A549 (cell line): ENCODE data around the gene CSTPP1. TPM values are rescaled to one million over a fixed set of nuclear protein-coding genes. Genes with fewer than 3 reads are reported as not detected.

Source experiments
- ATAC-seq, 2 experiments: fragments of 200-7000 bp in 1 of 2; fragments of >200 bp in 1 of 2; cut with Nextera tagmentation in 1 of 2; cut with Tn5 transposase in 1 of 2; 3 replicates each; pipeline versions ENCODE4 v1.8.0 to v1.9.1; 2018 to 2020; ENCODE audit warnings: mild to moderate bottlenecking in 1 of 2, moderate library complexity in 1 of 2
- CTCF ChIA-PET: fragments of 300-600 bp; sonication (Branson Sonifier 250); formaldehyde crosslinking; extraction: SDS; loops from one replicate; lab custom pipeline; 2021; ENCODE audit warnings: antibody characterized with exemption, inconsistent platforms; lab: Yijun Ruan, JAX
- POLR2A ChIA-PET: fragments of 350-600 bp; formaldehyde crosslinking; extraction: SDS; loops from one replicate; lab custom pipeline; 2021; ENCODE audit warnings: antibody characterized with exemption, inconsistent platforms; lab: Yijun Ruan, JAX
- DNase-seq, 2 experiments: peaks; one replicate each; pipeline versions ENCODE4 v3.0.0 to v3.0.0-alpha.2; 2011 to 2016; ENCODE audit warnings: low read depth in 1 of 2, low spot score in 1 of 2
- FAIRE-seq: peaks from 2 replicates; lab custom pipeline; 2011; peaks lifted over from hg19 to GRCh38; lab: Jason Lieb, UNC
- H3K27ac ChIP-seq, 2 experiments: fragments of >200 bp; sonication (Bioruptor Twin); formaldehyde crosslinking; 3 replicates each; pipeline ENCODE4 v1.5.1; 2016 to 2017
- H3K4me1 ChIP-seq: fragments of >200 bp; sonication (Bioruptor Twin); formaldehyde crosslinking; 3 replicates; pipeline ENCODE4 v1.6.1; 2016
- H3K4me2 ChIP-seq: fragments of >200 bp; sonication (Bioruptor Twin); formaldehyde crosslinking; 3 replicates; pipeline ENCODE4 v1.6.1; 2016
- H3K4me3 ChIP-seq: fragments of >200 bp; sonication (Bioruptor Twin); formaldehyde crosslinking; 3 replicates; pipeline ENCODE4 v1.5.1; 2016
- H3K9me3 ChIP-seq: fragments of >200 bp; sonication (Bioruptor Twin); formaldehyde crosslinking; 3 replicates; pipeline ENCODE4 v1.6.1; 2016
- ATOH8 ChIP-seq: fragments of 250-450 bp; sonication (Bioruptor Pico); IDR thresholded peaks from 2 replicates; pipeline ENCODE4 v1.5.0; 2020; ENCODE audit warnings: low read depth, mild to moderate bottlenecking, moderate library complexity
- BCL3 ChIP-seq: fragments of >200 bp; sonication (Bioruptor Twin); formaldehyde crosslinking; IDR thresholded peaks from 3 replicates; pipeline ENCODE4 v1.6.1; 2016
- HDAC2 ChIP-seq: fragments of 200-600 bp; sonication (generic); IDR thresholded peaks from 2 replicates; pipeline ENCODE4 v1.6.1; 2016
- JUNB ChIP-seq: fragments of >200 bp; sonication (Bioruptor Twin); formaldehyde crosslinking; IDR thresholded peaks from 2 replicates; pipeline ENCODE4 v1.6.1; 2016
- NR3C1 ChIP-seq: fragments of >200 bp; sonication (Bioruptor Twin); formaldehyde crosslinking; IDR thresholded peaks from 3 replicates; pipeline ENCODE4 v1.6.1; 2017
- PBX3 ChIP-seq: IDR thresholded peaks from 2 replicates; pipeline ENCODE4 v1.6.1; 2012
- REST ChIP-seq: fragments of 200-600 bp; sonication (generic); IDR thresholded peaks from 2 replicates; pipeline ENCODE4 v1.6.1; 2016; ENCODE audit warnings: antibody characterized with exemption, mild to moderate bottlenecking, moderate library complexity
- RFX5 ChIP-seq: fragments of 450-650 bp; IDR thresholded peaks from 2 replicates; pipeline ENCODE4 v1.7.1; 2014; ENCODE audit warnings: antibody characterized with exemption, mild to moderate bottlenecking, moderate library complexity
- TFCP2L1 ChIP-seq: fragments of 250-450 bp; sonication (Bioruptor Pico); IDR thresholded peaks from 2 replicates; pipeline ENCODE4 v1.5.0; 2021; ENCODE audit warnings: mild to moderate bottlenecking
- USF2 ChIP-seq: fragments of 450-650 bp; IDR thresholded peaks from 2 replicates; pipeline ENCODE4 v1.6.1; 2014; ENCODE audit warnings: antibody characterized with exemption
- WGBS: methylation state at CpG from one replicate; pipeline ENCODE4 v1.1.6; 2017; ENCODE audit errors: missing lambda C conversion rate; 5-methylcytosine and 5-hydroxymethylcytosine counted together
- polyA plus RNA-seq, 4 experiments: library from polyadenylated mRNA; depleted of rRNA in 3 of 4; stranded (reverse); fragments of >200 nt; fragmentation: RNase III in 1 of 4; extraction: RNeasy Plus Mini Kit Qiagen cat#74134 plus additional on column Dnase treatment in 1 of 4; gene quantifications; 2 replicates in 3 of 4; 3 replicates in 1 of 4; pipeline ENCODE4 v1.2.3, GENCODE V29; 2011 to 2017

Gene CSTPP1
- polyA plus RNA-seq, 2 of the 4 experiments (the other 2 are of a cell fraction): 31.5 to 34.5 TPM

GRCh38 chr11:46906609-46907041 is 29.9 kb upstream of the CSTPP1 start:
- POLR2A ChIA-PET: interaction anchor here (1.2 kb wide), 1 partner anchor 257 kb away, joined by 3 read pairs; no protein-coding TSS in a partner anchor
- WGBS: 86% methylated on average over 13 of the region's 13 CpGs

More at GRCh38 chr11:46906609-46907041, 29.9 kb upstream of the CSTPP1 start:
- FAIRE-seq: no peak
- CTCF ChIA-PET: interaction anchor here (0.8 to 7.0 kb wide), 6 partner anchors 10 to 254 kb away, joined by 3 to 31 read pairs (median 4); partner anchors contain the start of gene CSTPP1
- ATAC-seq: no peak
- Histone ChIP-seq H3K4me1 (no peaks in the 10 kb centered on the region), H3K4me2 (no peak overlapping the region), H3K4me3 (no peak overlapping the region), H3K27ac (no peak overlapping the region), H3K9me3 (no peaks in the 10 kb centered on the region)
- no peak for TF ChIP-seq REST
- no peak for TF ChIP-seq HDAC2
- no peak for TF ChIP-seq TFCP2L1
- no peak for TF ChIP-seq USF2
- no peak for TF ChIP-seq NR3C1
- TF ChIP-seq BCL3: no peak
- TF ChIP-seq PBX3: no peak
- TF ChIP-seq JUNB: no peak
- no peak for TF ChIP-seq ATOH8 (CRISPR knock-in tag)
- TF ChIP-seq RFX5: no peak
- TF ChIP-seq, all 56 proteins: peak for 0
- DNase-seq: no peak
